GM19025 (cell line): Measurements from ENCODE around the gene NCBP3.

Experiments
- ATAC-seq: cut with Tn5 transposase; IDR thresholded peaks from one replicate; pipeline ENCODE4 v1.9.1; 2021; ENCODE audit warnings: mild to moderate bottlenecking, low read depth, moderate library complexity; ENCODE audit not compliant: unreplicated experiment

Gene NCBP3

DNA sequence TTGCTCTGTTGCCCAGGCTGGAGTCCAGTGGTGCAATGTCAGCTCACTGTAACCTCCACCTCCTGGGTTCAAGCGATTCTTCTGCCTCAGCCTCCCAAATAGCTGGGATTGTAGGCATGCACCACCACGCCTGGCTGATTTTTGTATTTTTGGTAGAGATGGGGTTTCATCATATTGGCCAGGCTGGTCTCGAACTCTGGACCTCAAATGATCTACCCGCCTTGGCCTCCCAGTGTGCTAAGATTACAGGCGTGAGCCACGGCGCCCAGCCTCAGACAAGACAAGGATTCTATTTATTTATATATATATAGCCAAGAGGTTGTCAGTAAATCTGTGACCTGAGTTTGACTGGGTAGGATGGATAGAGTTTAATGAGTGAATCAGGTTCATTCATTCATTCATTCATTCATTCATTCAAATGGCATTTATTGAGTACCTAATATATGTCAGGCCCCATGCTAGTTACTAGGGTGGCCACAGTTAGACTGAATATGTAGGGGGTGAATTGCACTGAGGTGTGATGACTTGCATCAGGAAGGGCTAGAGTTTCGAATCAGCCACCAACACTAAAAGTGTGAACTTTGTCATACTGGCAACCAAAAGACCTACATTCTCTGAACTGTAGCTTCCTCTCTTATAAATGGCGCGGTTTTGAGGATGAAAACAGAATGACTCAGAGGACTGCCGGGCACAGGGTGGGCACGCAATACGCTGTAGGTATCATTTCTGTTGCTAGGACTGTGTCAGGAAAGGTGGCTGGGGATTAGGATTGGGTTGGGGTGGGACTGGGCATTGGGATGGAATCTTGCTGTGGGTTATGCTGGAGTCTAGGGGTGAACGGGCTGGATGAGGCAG, 82.9 kb downstream of the NCBP3 start:
- peak; percentile 82 for ATAC-seq

DNA sequence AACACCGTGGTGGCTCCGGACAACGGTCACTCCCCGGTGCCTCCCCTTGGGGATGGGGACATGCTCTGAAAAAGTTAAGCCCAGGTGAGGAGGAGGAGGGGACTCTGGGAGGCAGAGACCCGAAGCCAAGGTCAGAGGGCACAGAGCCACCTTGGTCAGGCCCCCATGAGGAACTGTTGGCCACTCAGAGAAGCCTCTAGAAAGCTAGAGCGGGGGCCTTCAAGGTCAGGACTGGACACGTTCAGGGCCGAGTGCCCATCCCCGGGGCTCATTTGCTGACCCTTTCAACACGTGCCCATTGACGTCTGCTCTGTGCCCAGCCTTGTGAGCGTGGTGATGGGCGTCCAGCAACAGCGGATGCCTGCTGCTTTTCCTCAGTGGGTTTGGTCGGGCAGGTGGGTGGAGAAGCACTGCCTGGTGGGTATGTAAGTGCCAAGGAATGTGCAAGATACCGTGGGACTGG, 84.1 kb downstream of the NCBP3 start:
- ATAC-seq = no peak

DNA sequence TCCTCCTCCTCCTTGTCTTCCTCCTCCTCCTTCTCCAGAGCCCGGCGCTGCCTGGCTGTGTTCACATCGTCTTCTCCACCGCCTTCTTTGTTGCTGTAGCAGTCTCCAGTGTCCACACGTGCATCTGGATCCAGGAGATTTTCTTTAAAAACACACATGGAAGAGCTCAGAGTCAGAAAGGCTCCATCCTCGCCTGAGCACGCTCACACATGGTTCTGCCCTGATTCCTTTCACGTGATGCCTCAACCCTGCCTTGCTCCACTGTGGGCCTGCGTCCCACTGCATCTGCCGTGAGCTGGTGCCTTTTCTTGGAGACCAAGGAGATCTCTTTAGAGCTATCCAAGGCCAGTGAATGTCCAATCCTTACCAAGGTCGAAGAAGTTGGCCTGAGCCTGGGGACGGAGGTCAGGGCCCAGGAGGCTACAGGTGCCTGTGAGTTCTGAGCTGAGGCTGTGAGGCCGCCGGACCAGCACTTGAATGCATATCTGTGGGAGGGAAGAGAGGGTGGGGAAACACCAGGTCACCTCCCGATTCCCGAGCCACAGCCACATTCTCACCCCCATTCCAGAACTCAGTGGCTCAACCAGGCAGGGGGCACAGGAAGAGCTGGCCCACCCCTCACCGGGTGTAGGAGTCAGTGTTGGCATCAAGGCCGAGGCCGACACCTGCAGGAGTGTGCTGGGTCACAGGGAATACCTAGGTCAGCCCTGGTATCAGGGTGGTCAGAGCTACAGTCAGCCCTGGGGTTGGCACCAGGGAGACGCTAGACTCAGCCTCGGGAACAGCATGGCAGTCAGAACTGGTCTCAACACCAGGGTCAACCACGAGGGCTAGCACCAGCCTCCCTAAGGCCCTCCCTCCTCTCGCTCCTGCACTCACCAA, 84.8 kb downstream of the NCBP3 start:
- no peak for ATAC-seq

DNA sequence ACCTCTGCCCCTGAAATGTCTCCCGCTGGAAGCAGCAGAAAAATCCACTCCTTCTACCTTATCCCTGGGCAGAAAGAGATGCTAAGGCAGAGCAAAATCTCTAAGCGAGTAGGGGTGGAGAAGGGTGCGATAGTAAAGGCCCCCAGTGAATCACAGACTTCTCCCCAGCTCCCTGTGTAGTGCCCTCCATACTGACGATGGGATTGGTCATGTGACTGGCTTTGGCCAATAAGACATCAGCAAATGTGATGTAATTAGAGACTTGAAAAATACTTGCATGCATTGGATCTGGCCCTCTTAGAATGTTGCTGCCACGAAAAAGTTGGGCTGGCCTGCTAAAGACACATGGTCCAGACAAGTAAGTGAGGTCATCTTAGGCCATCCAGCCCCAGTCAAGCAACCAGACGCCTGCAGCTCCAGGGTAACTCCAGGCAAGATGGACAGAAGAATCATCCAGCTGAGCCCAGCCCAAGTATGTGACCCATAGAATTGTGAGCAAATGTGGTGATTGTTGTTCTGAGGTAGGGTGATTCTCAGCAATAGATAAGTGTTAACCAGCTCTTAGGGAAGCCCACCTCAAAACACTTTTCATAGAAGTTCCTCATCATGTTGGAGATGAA, 86.3 kb downstream of the NCBP3 start:
- ATAC-seq = no peak

DNA sequence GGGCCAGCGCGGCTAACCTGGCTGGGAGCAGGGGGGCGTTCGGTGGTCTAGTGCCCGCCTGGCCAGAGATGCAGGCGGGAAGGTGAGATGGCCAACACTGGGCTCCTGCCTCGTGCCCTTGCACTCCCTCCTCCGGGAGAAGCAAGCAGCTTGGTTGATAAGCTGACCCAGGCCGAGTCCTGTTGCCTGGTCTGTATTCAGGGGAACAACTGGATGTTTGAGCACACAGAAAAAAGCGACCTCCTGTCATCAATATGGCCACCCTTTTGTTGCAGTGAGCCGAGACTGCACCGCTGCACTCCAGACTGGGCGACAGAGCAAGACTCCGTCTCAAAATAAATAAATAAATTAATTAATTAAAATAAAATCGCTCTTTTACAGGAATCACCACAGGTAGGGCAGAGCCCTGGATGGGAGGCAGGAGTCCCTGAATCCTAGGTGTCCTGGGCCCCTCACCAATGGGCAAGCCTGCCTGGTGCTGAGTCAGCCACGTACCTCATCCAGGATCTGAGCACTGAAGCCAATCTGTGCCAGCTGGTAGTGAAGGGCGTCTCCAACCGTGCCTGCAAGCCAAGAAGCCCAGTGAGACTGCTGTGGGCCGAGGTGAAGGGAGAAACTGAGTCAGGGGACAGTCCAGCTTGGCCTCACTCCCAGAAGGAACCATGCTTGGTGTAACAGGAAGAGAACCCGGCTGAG, 90.6 kb downstream of the NCBP3 start:
- ATAC-seq = no peak

DNA sequence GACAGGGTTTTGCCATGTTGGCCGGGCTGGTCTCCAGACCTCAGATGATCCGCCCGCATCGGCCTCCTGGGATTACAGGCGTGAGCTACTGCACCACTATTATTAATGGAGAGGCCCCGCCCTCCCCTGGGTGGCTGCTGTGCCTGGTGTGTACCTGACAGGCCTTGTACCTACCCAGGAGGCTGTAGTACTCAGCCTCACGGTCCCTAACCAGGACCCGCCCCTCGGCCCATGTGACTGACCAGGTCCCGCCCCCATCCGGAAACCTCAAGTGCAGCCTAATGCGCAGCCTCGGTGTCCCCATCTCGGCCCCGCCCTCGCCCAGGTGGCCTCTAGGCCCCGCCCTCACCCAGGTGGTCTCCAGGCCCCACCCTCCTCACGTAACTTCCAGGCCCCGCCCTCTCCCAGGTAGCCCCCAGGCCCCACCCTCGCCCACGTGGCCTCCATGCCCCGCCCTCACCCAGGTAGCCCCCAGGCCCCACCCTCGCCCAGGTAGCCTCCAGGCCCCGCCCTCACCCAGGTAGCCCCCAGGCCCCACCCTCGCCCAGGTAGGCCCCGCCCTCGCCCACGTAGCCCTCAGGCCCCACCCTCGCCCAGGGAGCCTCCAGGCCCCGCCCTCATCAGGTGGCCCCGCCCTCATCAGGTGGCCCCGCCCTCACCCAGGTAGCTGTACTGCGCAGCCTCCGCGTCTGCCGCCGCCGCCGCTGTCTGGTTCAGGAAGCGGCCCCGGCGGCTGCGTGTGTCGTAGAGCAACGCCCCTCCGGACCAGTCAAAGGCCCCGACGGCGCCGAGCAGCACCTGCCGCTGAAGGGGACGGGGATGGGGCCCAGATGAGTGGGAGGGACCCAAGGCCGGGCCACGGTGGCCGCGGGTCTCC, 91.3 kb downstream of the NCBP3 start:
- ATAC-seq = no peak

DNA sequence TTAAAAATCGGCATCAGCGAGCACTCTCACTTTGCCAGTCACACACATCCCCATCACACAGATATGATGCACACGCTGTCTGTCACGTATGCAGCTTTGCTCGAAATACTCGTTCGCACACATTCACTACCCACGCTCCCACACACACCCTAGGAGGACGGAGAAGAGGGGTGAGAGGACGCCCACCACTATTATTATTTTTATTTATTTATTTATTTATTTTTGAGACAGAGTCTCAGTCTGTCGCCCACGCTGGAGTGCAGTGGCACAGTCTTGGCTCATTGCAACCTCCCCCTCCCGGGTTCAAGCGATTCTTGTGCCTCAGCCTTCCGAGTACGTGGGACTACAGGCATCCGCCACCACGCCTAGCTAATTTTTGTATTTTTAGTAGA, 92.0 kb downstream of the NCBP3 start:
- ATAC-seq = no peak

DNA sequence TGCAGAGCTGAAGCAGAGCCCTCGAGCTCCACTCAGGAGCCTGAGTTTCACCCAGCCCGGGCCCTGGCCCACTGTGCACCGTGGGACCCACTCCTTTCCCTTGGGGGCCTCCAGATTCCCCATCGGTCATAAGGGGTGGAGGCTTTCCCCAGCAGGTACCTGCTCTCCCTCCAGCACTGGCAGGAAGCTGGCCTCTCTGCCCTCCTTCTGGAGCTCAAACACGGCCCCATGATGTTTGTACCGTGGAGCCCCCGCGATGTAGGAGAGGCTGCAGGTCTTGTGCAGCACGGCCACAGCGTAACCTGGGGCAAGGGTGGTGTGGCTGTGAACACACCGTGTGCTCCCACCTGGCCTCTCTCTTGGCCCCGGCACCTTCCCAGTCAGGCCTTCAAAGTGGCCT, 92.4 kb downstream of the NCBP3 start:
- ATAC-seq = no peak
